GM06990 (cell line): ENCODE results near the gene SCGB1C2.

Source experiments
- DNase-seq: peaks from one replicate; pipeline ENCODE4 v3.0.0-alpha.2; 2011; ENCODE audit not compliant: insufficient read length; ENCODE audit errors: extremely low read depth
- H3K27me3 ChIP-seq: replicated peaks from 2 replicates; pipeline ENCODE4 v1.6.0; 2011; ENCODE audit warnings: low read length; ENCODE audit not compliant: control insufficient read depth, insufficient read depth
- H3K36me3 ChIP-seq: 2 replicates; pipeline ENCODE4 v1.5.1; 2011; ENCODE audit warnings: low read length; ENCODE audit not compliant: control insufficient read depth, insufficient read depth
- H3K4me3 ChIP-seq: replicated peaks from 2 replicates; pipeline ENCODE4 v1.5.1; 2011; ENCODE audit warnings: low read depth, mild to moderate bottlenecking, control low read depth, low read length
- TF ChIP-seq, protein P1 (sequence below): IDR thresholded peaks from 2 replicates; pipeline ENCODE4 v1.5.1; 2011; ENCODE audit warnings: low read length, control low read depth, mild to moderate bottlenecking, inconsistent platforms; ENCODE audit not compliant: insufficient read depth, poor library complexity, severe bottlenecking

SCGB1C2 gene

DNA sequence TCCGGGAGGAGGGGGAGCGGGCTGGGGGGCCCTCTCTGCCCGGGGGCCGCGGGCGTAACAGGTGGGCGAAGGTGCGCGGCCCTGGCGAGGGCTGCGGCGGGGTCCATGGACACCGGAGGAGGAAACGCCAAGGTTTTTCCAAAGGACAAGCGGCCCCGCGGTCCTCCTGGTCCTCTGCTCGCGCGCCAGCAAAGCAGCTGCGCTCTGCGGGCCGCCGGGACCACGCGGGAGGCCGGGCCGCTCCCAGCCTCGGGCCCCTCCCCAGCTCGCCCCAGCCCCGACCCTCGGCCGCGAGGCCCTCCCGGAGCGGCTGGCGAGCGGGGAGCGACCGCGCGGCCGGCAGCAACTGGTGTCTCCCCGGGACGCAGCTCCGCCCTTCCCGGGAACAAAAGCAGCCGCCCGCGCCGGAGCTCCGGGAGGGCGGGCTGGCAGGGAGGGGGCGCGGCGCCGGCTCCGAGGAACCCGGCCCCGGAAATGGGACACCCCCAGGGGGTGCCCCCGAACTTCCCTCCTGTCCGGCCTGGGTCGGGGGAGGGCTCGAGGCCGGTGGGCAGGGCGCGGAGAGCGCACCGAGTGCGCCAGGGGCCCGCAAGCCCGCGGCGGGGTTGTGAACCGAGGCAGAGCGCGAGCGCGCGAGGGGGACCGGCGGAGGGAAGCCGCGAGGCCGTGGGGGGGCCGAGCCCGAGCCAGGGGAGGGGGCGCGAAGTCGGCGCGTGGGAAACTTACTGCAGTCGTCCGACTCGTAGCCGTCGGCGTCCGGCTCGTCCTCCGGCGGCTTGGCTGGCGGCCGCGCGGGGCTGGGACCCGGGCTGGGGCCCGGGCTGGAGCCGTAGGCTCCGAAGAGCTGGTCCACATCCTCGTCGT is 43.2 kb downstream of the SCGB1C2 start:
- DNase-seq = no peak
- Histone ChIP-seq H3K27me3 (peaks cover 5% of the 10 kb centered on the region), H3K4me3 (no peak overlapping the region), H3K36me3 (no peaks in the 10 kb centered on the region)
- TF ChIP-seq, protein P1, sequence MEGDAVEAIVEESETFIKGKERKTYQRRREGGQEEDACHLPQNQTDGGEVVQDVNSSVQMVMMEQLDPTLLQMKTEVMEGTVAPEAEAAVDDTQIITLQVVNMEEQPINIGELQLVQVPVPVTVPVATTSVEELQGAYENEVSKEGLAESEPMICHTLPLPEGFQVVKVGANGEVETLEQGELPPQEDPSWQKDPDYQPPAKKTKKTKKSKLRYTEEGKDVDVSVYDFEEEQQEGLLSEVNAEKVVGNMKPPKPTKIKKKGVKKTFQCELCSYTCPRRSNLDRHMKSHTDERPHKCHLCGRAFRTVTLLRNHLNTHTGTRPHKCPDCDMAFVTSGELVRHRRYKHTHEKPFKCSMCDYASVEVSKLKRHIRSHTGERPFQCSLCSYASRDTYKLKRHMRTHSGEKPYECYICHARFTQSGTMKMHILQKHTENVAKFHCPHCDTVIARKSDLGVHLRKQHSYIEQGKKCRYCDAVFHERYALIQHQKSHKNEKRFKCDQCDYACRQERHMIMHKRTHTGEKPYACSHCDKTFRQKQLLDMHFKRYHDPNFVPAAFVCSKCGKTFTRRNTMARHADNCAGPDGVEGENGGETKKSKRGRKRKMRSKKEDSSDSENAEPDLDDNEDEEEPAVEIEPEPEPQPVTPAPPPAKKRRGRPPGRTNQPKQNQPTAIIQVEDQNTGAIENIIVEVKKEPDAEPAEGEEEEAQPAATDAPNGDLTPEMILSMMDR = no peak

DNA sequence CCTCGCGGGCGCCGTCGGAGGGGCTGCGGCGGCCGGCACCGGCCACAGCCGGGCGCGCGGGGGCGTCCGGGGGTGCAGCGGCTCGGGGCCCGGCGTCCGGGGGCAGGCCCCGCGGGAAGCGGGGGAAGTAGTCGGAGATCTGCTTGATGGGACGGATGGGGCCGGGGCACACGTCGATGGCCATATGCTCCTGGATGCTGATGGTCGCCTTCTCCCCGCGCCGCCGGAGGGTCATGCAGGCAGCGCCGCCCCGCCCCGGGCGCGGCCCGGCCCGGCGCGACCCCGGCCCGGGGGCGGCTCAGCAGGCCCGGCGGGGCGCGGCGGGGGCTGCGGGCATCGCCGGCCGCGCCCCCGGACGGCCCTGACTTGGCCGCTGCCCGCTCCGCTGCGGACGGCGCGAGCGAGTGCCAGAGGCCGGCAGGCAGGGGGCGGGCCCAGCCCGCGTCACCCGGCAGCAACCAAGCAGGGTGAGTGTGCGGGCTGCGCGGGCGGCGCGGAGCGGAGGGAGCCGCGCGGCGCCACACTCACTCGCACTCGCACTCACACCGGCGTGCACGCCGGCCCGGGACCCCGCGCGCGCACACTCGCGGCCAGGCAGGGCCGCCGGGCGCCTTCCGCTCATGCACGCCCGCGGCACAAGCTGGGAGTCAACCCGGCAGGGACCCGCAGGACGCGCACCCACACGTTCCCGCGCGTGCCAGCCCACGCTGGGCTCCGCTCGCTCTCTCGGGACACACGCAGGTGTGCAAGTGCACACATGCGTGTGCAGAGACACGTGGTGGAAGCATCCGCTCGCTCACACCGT is 44.1 kb downstream of the SCGB1C2 start, which contains the start of gene DOC2B:
DOC2B (minus strand) TSS at position 406 of the 805 bp plus-strand sequence; CDS start at position 235, 171 bp downstream.
- no peak for DNase-seq
- Histone ChIP-seq H3K27me3 (peaks cover 5% of the 10 kb centered on the region), H3K4me3 (no peak within 1 kb of the TSS), H3K36me3 (no peaks in the 10 kb centered on the region)
- TF ChIP-seq, protein P1 = no peak

DNA sequence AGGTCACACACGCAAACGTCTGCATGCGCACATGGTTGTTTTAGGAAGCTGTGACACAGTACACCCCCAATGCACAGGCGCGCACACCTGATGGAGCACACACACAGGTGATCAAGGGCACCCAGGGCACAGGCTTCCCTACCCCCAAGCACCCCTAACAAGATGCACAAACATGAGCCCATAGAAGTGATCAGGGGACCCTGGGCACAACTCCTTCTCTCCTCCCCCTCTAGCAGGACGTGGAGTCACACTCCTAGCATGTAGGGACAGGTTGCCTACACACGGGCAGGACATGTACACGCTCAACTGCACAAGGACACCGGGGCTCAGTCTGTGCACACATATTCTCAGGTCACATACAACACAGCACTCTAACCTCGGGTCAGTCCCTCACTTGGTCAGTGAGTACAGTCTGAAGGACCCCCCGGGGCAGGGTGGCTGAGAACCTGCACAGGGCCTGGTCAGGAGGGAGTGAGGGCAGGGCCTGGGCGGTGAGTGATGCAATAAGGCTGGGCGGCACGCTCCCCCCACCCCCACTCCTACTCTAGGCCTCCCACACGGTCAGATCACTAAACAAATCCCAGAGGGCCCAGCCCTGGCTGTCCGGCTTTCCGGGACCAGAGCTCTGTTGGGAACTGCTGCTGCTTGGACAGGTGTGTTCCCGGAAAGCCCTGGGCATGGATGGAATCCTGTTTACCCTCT is 44.8 kb downstream of the SCGB1C2 start:
- Histone ChIP-seq H3K27me3 (peaks cover 5% of the 10 kb centered on the region), H3K36me3 (no peaks in the 10 kb centered on the region), H3K4me3 (no peak overlapping the region)
- DNase-seq = no peak
- TF ChIP-seq, protein P1 = no peak

DNA sequence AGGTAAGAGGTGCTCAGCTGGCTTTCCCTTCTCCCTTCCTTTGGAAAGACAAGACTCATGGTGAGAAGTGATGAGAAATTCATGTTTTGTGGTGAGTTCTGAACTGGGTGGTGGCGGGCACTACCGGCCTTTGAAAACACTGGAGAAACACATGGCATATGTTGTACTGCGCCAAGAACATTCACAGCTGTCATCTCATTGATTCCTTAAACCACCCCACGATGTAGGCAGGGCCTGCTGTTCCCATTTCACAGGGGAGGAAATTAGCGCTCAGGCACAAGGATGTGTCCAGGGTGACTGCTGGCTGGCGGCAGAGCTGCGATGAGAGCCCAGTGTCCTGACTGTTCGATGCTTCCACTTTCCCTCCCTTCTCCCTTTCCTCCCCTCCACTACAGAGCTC is 45.7 kb downstream of the SCGB1C2 start:
- peaks cover 5% of the 10 kb centered on the region for H3K27me3 ChIP-seq
- H3K36me3 ChIP-seq = no peaks in the 10 kb centered on the region
- H3K4me3 ChIP-seq = no peak overlapping the region
- DNase-seq = no peak
- TF ChIP-seq, protein P1 = no peak

DNA sequence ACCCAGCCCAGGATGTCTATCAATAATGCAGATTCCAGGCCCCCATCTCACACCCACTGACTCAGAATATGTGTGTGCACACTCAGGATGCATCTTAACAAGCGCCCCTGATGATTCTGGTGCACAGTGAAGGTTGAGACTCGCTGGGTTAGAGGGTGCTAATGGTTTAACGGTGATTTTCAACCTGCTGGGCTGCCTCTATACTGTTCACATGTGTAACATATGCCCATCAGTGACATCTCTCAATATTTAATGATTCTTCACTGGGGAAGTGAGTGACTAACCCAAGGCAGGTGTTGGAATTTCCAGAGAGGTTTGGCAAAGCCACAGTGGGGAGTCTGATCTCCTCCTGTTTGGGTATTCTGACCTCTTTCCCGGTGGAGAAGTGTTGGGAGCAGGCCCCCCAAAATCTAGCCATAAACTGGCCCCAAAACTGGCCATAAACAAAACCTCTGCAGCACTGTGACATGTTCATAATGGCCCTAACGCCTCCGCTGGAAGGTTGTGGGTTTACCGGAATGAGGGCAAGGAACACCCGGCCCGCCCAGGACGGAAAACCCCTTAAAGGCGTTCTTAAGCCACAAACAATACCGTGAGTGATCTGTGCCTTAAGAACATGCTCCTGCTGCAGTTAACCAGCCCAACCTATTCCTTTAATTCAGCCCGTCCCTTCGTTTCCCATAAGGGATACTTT is 48.2 kb downstream of the SCGB1C2 start:
- Histone ChIP-seq H3K4me3 (no peak overlapping the region), H3K36me3 (no peaks in the 10 kb centered on the region), H3K27me3 (peaks cover 2% of the 10 kb centered on the region; the same call in 1 of the 2 replicates)
- DNase-seq = no peak
- TF ChIP-seq, protein P1 = no peak
